ACC112 (cell line): ENCODE measurements around the gene NT5DC3.

ENCODE experiments used
- H2AFZ ChIP-seq: fragments of 200-600 bp; sonication (generic); one replicate; pipeline ENCODE4 v1.6.0; 2017; ENCODE audit warnings: antibody characterized with exemption, low read length; ENCODE audit not compliant: unreplicated experiment
- H3K27ac ChIP-seq: fragments of 200-600 bp; sonication (generic); 2 replicates; pipeline ENCODE4 v1.5.1; 2014; ENCODE audit warnings: low read depth, mild to moderate bottlenecking, antibody characterized with exemption, low read length, moderate library complexity
- H3K27me3 ChIP-seq: fragments of 200-600 bp; sonication (generic); 2 replicates; pipeline ENCODE4 v1.6.1; 2014; ENCODE audit warnings: mild to moderate bottlenecking, antibody characterized with exemption, low read length, moderate library complexity, mixed read lengths; ENCODE audit not compliant: insufficient read depth
- H3K36me3 ChIP-seq: fragments of 200-600 bp; sonication (generic); 2 replicates; pipeline ENCODE4 v1.6.1; 2016; ENCODE audit warnings: mild to moderate bottlenecking, antibody characterized with exemption, low read length, moderate library complexity, mixed read lengths; ENCODE audit not compliant: insufficient read depth
- H3K4me1 ChIP-seq: fragments of 200-600 bp; sonication (generic); one replicate; pipeline ENCODE4 v1.6.1; 2016; ENCODE audit warnings: low read length, mixed read lengths; ENCODE audit not compliant: insufficient read depth, unreplicated experiment, control insufficient read depth
- H3K4me3 ChIP-seq: fragments of 200-600 bp; sonication (generic); 2 replicates; pipeline ENCODE4 v1.5.1; 2014; ENCODE audit warnings: mild to moderate bottlenecking, low read depth, low read length
- H3K79me2 ChIP-seq: fragments of 200-600 bp; sonication (generic); one replicate; pipeline ENCODE4 v1.6.0; 2016; ENCODE audit warnings: low read length; ENCODE audit not compliant: control insufficient read depth, unreplicated experiment, insufficient read depth

NT5DC3 gene

DNA sequence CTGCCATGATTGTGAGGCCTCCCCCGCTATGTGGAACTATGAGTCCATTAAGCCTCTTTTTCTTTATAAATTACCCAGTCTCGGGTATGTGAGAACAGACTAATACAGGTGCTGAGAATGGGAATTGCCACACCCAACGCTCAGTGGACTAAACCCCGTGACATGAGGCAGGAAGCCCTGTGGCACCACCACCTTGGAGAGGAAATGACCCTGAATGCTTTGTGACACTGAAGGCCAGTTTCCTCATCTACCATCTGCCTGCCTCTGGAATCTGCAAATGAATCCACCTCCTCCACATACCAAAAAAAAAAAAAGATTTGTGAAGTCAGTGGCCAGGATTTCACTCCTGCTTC lies 41.6 kb downstream of the NT5DC3 start:
- H3K27me3 ChIP-seq = no peaks in the 10 kb centered on the region
- H3K27ac ChIP-seq = no peak overlapping the region
- H3K4me3 ChIP-seq = no peak overlapping the region
- peaks cover 4% of the 10 kb centered on the region; the same call in 1 of the 2 replicates for H3K36me3 ChIP-seq
- peaks cover 30% of the 10 kb centered on the region for H3K4me1 ChIP-seq
- no peaks in the 10 kb centered on the region for H3K79me2 ChIP-seq
- H2AFZ ChIP-seq = no peak overlapping the region

- Histone ChIP-seq H2AFZ (no peak overlapping the region), H3K4me3 (no peak overlapping the region), H3K27ac (no peak overlapping the region), H3K79me2 (no peaks in the 10 kb centered on the region), H3K36me3 (peaks cover 5% of the 10 kb centered on the region; the same call in 1 of the 2 replicates), H3K27me3 (no peaks in the 10 kb centered on the region), H3K4me1 (peaks cover 25% of the 10 kb centered on the region)
Observed at GRCh38 chr12:103798586-103798985, 42.4 kb downstream of the NT5DC3 start.

GRCh38 chr12:103794309-103795213 lies 46.5 kb downstream of the NT5DC3 start:
- Histone ChIP-seq H3K27ac (no peak overlapping the region), H3K4me1 (peaks cover 3% of the 10 kb centered on the region), H3K36me3 (peaks cover 5% of the 10 kb centered on the region; the same call in 1 of the 2 replicates), H3K27me3 (no peaks in the 10 kb centered on the region), H3K79me2 (no peaks in the 10 kb centered on the region), H2AFZ (no peak overlapping the region), H3K4me3 (no peak overlapping the region)

GRCh38 chr12:103793512-103794045 lies 47.5 kb downstream of the NT5DC3 start:
- H3K36me3 ChIP-seq = peaks cover 5% of the 10 kb centered on the region; the same call in 1 of the 2 replicates
- H3K4me3 ChIP-seq = no peak overlapping the region
- no peaks in the 10 kb centered on the region for H3K79me2 ChIP-seq
- no peak overlapping the region for H2AFZ ChIP-seq
- H3K27ac ChIP-seq = no peak overlapping the region
- H3K27me3 ChIP-seq = no peaks in the 10 kb centered on the region
- H3K4me1 ChIP-seq = no peaks in the 10 kb centered on the region

GRCh38 chr12:103793046-103793445 lies 48.0 kb downstream of the NT5DC3 start:
- no peaks in the 10 kb centered on the region for H3K27me3 ChIP-seq
- H3K79me2 ChIP-seq = no peaks in the 10 kb centered on the region
- H3K4me1 ChIP-seq = no peaks in the 10 kb centered on the region
- H3K4me3 ChIP-seq = no peak overlapping the region
- no peak overlapping the region for H3K27ac ChIP-seq
- peaks cover 5% of the 10 kb centered on the region; the same call in 1 of the 2 replicates for H3K36me3 ChIP-seq
- no peak overlapping the region for H2AFZ ChIP-seq

- no peaks in the 10 kb centered on the region for H3K79me2 ChIP-seq
- no peaks in the 10 kb centered on the region for H3K4me1 ChIP-seq
- H3K27me3 ChIP-seq = no peaks in the 10 kb centered on the region
- peaks cover 5% of the 10 kb centered on the region; the same call in 1 of the 2 replicates for H3K36me3 ChIP-seq
- no peak overlapping the region for H3K27ac ChIP-seq
- H2AFZ ChIP-seq = no peak overlapping the region
- no peak overlapping the region for H3K4me3 ChIP-seq
Observed at GRCh38 chr12:103791350-103791920, 49.6 kb downstream of the NT5DC3 start.

DNA sequence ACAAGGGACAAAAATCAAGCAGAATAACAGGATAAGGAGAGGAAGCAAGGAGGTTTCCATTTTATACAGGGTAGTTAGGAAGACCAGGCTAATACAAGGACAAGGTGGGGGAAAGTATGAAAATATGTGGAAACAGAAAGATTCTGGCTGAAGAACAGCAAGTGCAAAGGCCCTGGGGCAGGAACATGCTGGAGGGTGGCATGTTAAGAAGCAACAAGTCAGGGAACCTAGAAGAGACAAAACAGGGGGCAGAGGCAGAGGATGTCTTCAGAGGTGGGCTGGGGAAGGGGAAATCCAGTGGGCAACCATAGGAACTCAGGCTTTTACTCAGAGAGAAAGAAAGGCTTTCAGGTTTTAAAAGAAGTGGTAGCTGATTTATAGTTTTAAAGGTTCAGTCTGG lies 54.8 kb downstream of the NT5DC3 start:
- H3K4me3 ChIP-seq = no peak overlapping the region
- no peak overlapping the region for H3K27ac ChIP-seq
- H3K27me3 ChIP-seq = no peaks in the 10 kb centered on the region
- no peak overlapping the region for H2AFZ ChIP-seq
- H3K79me2 ChIP-seq = no peaks in the 10 kb centered on the region
- H3K36me3 ChIP-seq = no peaks in the 10 kb centered on the region
- no peaks in the 10 kb centered on the region for H3K4me1 ChIP-seq

- Histone ChIP-seq H3K4me3 (no peak overlapping the region), H3K27me3 (no peaks in the 10 kb centered on the region), H2AFZ (no peak overlapping the region), H3K79me2 (no peaks in the 10 kb centered on the region), H3K4me1 (peaks cover 2% of the 10 kb centered on the region), H3K36me3 (no peaks in the 10 kb centered on the region), H3K27ac (no peak overlapping the region)
Observed at GRCh38 chr12:103785243-103786031, 55.6 kb downstream of the NT5DC3 start.

DNA sequence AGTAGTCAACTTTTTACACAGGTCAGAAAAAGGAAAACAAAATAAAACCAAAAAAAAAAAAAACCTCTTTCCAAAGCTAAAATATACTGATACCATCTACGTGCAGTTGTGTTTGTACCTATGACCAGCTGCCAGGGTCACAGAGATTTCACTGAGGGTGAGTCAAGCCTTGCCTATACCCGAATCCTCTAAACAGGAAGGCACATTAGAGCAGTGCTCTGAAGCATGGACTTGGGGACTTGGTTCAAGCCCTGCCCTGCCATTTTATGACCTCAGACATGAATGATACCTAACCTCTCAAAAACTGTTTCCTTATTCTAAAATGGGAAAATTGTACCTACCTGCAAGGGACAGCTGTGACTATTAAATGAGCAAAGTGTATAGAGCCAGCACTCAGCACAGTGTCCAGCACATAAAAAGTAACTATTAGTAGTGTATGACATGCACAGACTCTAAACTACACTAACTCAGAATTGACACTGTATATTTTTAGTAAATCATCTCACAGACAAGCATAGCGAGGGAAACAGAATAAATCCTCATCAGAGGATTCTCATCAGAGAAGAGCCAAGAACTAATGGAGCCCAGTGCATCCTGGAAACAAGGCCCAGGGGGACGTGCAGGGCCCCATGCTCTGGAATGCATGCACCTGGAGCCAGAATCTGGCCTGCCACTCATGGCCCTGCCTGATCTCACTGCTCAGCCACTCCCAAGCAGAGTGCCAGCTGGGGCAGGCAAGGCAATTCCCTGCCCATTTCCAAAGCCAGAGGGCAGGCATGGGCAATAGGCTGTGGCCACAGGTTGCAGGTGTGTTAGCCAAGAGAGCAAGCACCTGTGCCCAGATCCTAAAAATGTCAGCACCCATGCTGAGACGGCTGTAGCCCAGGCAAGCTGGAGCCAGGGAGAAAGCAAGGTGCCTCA lies 57.0 kb downstream of the NT5DC3 start:
- Histone ChIP-seq H3K79me2 (no peaks in the 10 kb centered on the region), H3K4me1 (peaks cover 13% of the 10 kb centered on the region), H3K4me3 (no peak overlapping the region), H3K36me3 (no peaks in the 10 kb centered on the region), H3K27ac (no peak overlapping the region), H2AFZ (no peak overlapping the region), H3K27me3 (no peaks in the 10 kb centered on the region)
